B cell (primary cell): Measurements from ENCODE around the gene UBE3C.

ENCODE experiments used
- CTCF ChIP-seq: fragments of 200-600 bp; IDR thresholded peaks from one replicate; pipeline ENCODE4 v1.8.0; 2022; ENCODE audit warnings: antibody characterized with exemption, mild to moderate bottlenecking
- EZH2 ChIP-seq: IDR thresholded peaks from 2 replicates; pipeline ENCODE4 v1.6.1; 2012; ENCODE audit warnings: borderline replicate concordance, low read depth, mild to moderate bottlenecking, moderate library complexity, low read length; ENCODE audit not compliant: insufficient read depth, poor library complexity, severe bottlenecking

- TF ChIP-seq CTCF (no peak), EZH2 (no peak)
These were observed 158.5 kb downstream of the UBE3C start for GRCh38 chr7:157297185-157297584.
